NB4 (cell line): ENCODE results near the gene RAPGEF6.

ENCODE experiments used
- DNase-seq: peaks from one replicate; pipeline ENCODE4 v3.0.0; 2010; ENCODE audit warnings: low read depth
- H3K4me3 ChIP-seq: one replicate; pipeline ENCODE4 v1.5.1; 2011; ENCODE audit warnings: mild to moderate bottlenecking, low read depth, low read length, moderate library complexity
- CTCF ChIP-seq: IDR thresholded peaks from one replicate; pipeline ENCODE4 v1.5.1; 2012; ENCODE audit warnings: low read depth, low read length
- MAX ChIP-seq: IDR thresholded peaks from 2 replicates; pipeline ENCODE4 v1.6.1; 2011; ENCODE audit warnings: low read depth, low read length
- MYC ChIP-seq: IDR thresholded peaks from 2 replicates; pipeline ENCODE4 v1.6.1; 2011; ENCODE audit warnings: low read depth, low read length
- POLR2A ChIP-seq: IDR thresholded peaks from 2 replicates; pipeline ENCODE4 v1.6.1; 2011; ENCODE audit warnings: mild to moderate bottlenecking; ENCODE audit not compliant: insufficient read length; ENCODE audit errors: extremely low read depth

RAPGEF6 gene

DNA sequence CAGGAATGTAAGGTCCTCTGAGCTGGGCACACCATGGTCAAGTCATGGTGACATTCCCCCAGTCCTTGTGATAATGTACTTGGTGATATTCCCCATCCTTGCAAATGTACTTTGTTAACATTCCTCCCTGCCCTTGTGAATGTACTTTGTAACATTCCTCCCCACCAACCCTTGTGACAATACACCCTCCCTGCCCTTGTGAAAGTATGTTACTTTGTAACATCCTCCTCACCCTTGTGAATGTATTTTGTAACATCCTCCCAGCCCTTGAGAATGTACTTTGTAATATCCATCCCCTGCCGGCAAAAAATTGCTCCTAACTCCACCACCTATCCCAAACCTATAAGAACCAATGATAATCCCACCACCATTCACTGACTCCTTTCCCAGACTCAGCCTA, 53.3 kb downstream of the RAPGEF6 start:
- no peak overlapping the region for H3K4me3 ChIP-seq
- DNase-seq: no peak
- TF ChIP-seq MAX (no peak), POLR2A (no peak), MYC (no peak), CTCF (no peak)

- no peak overlapping the region for H3K4me3 ChIP-seq
- TF ChIP-seq MYC: no peak
- DNase-seq: no peak
Measured at GRCh38 chr5:131579917-131580671, 54.9 kb downstream of the RAPGEF6 start.

DNA sequence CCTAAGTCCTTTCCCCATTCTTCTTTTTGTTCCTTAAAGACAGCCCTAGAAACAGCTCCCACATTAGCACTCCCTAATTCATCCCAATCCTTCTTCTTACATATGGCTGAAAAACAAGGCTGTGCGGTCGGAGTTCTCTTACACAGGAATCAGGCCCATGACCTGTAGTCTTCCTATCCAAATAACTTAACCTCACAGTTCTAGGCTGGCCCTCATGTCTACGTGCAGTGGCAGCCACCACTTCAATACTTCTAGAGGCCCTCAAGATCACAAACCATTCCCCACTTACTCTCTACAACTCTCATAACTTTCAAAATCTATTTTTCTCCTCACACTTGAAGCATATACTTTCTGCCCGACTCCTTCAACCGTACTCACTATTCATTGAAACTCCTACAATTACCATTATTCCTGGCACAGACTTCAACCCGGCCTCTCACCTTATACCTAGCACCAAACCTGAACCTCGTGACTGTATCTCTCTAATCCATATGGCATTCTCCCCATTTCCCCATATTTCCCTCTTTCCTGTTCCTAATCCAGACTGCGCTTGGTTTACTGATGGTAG, 59.3 kb downstream of the RAPGEF6 start:
- H3K4me3 ChIP-seq: no peak overlapping the region
- DNase-seq: no peak
- TF ChIP-seq POLR2A: no peak
- TF ChIP-seq MAX: no peak
- no peak for TF ChIP-seq MYC
- no peak for TF ChIP-seq CTCF

GRCh38 chr5:131571669-131572168, 63.3 kb downstream of the RAPGEF6 start:
- TF ChIP-seq POLR2A: no peak
- no peak for TF ChIP-seq MYC
- TF ChIP-seq MAX: no peak
- no peak for TF ChIP-seq CTCF
- DNase-seq: no peak
- no peak overlapping the region for H3K4me3 ChIP-seq

- no peak for TF ChIP-seq CTCF
- no peak for TF ChIP-seq POLR2A
- no peak for TF ChIP-seq MAX
- TF ChIP-seq MYC: no peak
- H3K4me3 ChIP-seq: no peak overlapping the region
- DNase-seq: no peak
Measured at GRCh38 chr5:131570757-131571156, 64.3 kb downstream of the RAPGEF6 start.

GRCh38 chr5:131564229-131564652, 70.8 kb downstream of the RAPGEF6 start:
- H3K4me3 ChIP-seq: no peak overlapping the region
- TF ChIP-seq POLR2A: no peak
- TF ChIP-seq CTCF: no peak
- TF ChIP-seq MAX: no peak
- TF ChIP-seq MYC: no peak
- no peak for DNase-seq
